IPS-20b (cell line): Measurements from ENCODE around the gene FAM210B.

ENCODE experiments used
- H3K27ac ChIP-seq: one replicate; pipeline ENCODE4 v1.5.1; 2013; ENCODE audit warnings: low read length
- H3K27me3 ChIP-seq: 2 replicates; pipeline ENCODE4 v1.6.1; 2013; ENCODE audit warnings: mild to moderate bottlenecking, low read length, inconsistent platforms; ENCODE audit not compliant: insufficient read depth
- H3K36me3 ChIP-seq: 2 replicates; pipeline ENCODE4 v1.6.1; 2013; ENCODE audit warnings: low read depth, mild to moderate bottlenecking, inconsistent platforms, low read length, moderate library complexity; ENCODE audit not compliant: insufficient read depth
- H3K4me1 ChIP-seq: 2 replicates; pipeline ENCODE4 v1.6.1; 2013; ENCODE audit warnings: mild to moderate bottlenecking, control low read depth, inconsistent platforms, low read length, moderate library complexity; ENCODE audit not compliant: insufficient read depth
- H3K4me3 ChIP-seq: 2 replicates; pipeline ENCODE4 v1.5.1; 2013; ENCODE audit warnings: mild to moderate bottlenecking, low read length, inconsistent platforms
- H3K9ac ChIP-seq: 2 replicates; pipeline ENCODE4 v1.6.1; 2013; ENCODE audit warnings: low read depth, mild to moderate bottlenecking, inconsistent platforms, low read length, moderate library complexity
- H3K9me3 ChIP-seq: 2 replicates; pipeline ENCODE4 v1.6.1; 2013; ENCODE audit warnings: mild to moderate bottlenecking, low read depth, low read length, inconsistent platforms; ENCODE audit not compliant: insufficient read depth

FAM210B gene

GRCh38 chr20:56347628-56348304 lies 11.0 kb upstream of the FAM210B start:
- Histone ChIP-seq H3K9ac (no peak overlapping the region), H3K27me3 (peaks cover 81% of the 10 kb centered on the region), H3K4me3 (peak overlapping the region; percentile 50), H3K9me3 (no peaks in the 10 kb centered on the region), H3K36me3 (no peaks in the 10 kb centered on the region), H3K4me1 (peaks cover 8% of the 10 kb centered on the region; the same call in 1 of the 2 replicates), H3K27ac (no peak overlapping the region)

GRCh38 chr20:56348305-56348693 lies 10.5 kb upstream of the FAM210B start:
- H3K4me3 ChIP-seq, result peak overlapping the region; percentile 50
- no peaks in the 10 kb centered on the region for H3K36me3 ChIP-seq
- H3K9ac ChIP-seq, result no peak overlapping the region
- H3K27me3 ChIP-seq, result peaks cover 75% of the 10 kb centered on the region
- H3K9me3 ChIP-seq, result no peaks in the 10 kb centered on the region
- H3K27ac ChIP-seq, result no peak overlapping the region
- peaks cover 8% of the 10 kb centered on the region; the same call in 1 of the 2 replicates for H3K4me1 ChIP-seq

GRCh38 chr20:56348746-56349145 lies 10.0 kb upstream of the FAM210B start:
- H3K36me3 ChIP-seq, result no peaks in the 10 kb centered on the region
- H3K4me1 ChIP-seq, result peaks cover 8% of the 10 kb centered on the region; the same call in 1 of the 2 replicates
- no peaks in the 10 kb centered on the region for H3K9me3 ChIP-seq
- H3K27ac ChIP-seq, result no peak overlapping the region
- no peak overlapping the region for H3K4me3 ChIP-seq
- peaks cover 71% of the 10 kb centered on the region for H3K27me3 ChIP-seq
- H3K9ac ChIP-seq, result no peak overlapping the region

- no peaks in the 10 kb centered on the region for H3K36me3 ChIP-seq
- no peaks in the 10 kb centered on the region for H3K9me3 ChIP-seq
- H3K4me3 ChIP-seq, result no peak overlapping the region
- peaks cover 50% of the 10 kb centered on the region for H3K27me3 ChIP-seq
- H3K4me1 ChIP-seq, result peaks cover 8% of the 10 kb centered on the region; the same call in 1 of the 2 replicates
- no peak overlapping the region for H3K9ac ChIP-seq
- no peak overlapping the region for H3K27ac ChIP-seq
Observed at GRCh38 chr20:56350842-56351241, 7.9 kb upstream of the FAM210B start.

- Histone ChIP-seq H3K9me3 (no peaks in the 10 kb centered on the region), H3K27ac (no peak overlapping the region), H3K27me3 (peaks cover 36% of the 10 kb centered on the region), H3K4me3 (no peak overlapping the region), H3K9ac (no peak overlapping the region), H3K36me3 (no peaks in the 10 kb centered on the region), H3K4me1 (peaks cover 8% of the 10 kb centered on the region; the same call in 1 of the 2 replicates)
Observed at GRCh38 chr20:56352345-56353055, 6.3 kb upstream of the FAM210B start.

GRCh38 chr20:56353356-56353755 lies 5.4 kb upstream of the FAM210B start:
- H3K9me3 ChIP-seq, result no peaks in the 10 kb centered on the region
- H3K27me3 ChIP-seq, result peaks cover 27% of the 10 kb centered on the region
- H3K9ac ChIP-seq, result no peak overlapping the region
- no peak overlapping the region for H3K27ac ChIP-seq
- no peaks in the 10 kb centered on the region for H3K36me3 ChIP-seq
- H3K4me1 ChIP-seq, result peaks cover 8% of the 10 kb centered on the region
- H3K4me3 ChIP-seq, result no peak overlapping the region

- Histone ChIP-seq H3K9ac (no peak overlapping the region), H3K27me3 (peaks cover 16% of the 10 kb centered on the region), H3K4me1 (peaks cover 18% of the 10 kb centered on the region), H3K9me3 (no peaks in the 10 kb centered on the region), H3K27ac (no peak overlapping the region), H3K4me3 (peak overlapping the region; percentile 53; the same call in 1 of the 2 replicates), H3K36me3 (no peaks in the 10 kb centered on the region)
Observed at GRCh38 chr20:56358070-56358469, 704 bp upstream of the FAM210B start.

- H3K27ac ChIP-seq, result no peak overlapping the region
- peaks cover 16% of the 10 kb centered on the region for H3K27me3 ChIP-seq
- H3K9me3 ChIP-seq, result no peaks in the 10 kb centered on the region
- peak overlapping the region; percentile 19; the same call in 1 of the 2 replicates for H3K9ac ChIP-seq
- H3K36me3 ChIP-seq, result no peaks in the 10 kb centered on the region
- peak overlapping the region; percentile 86 for H3K4me3 ChIP-seq
- H3K4me1 ChIP-seq, result peaks cover 18% of the 10 kb centered on the region
Observed at GRCh38 chr20:56359212-56360132, 698 bp downstream of the FAM210B start.

GRCh38 chr20:56360133-56360907 lies 1.5 kb downstream of the FAM210B start:
- H3K9ac ChIP-seq, result no peak overlapping the region; the same call in 1 of the 2 replicates

GRCh38 chr20:56360908-56361205 lies 2.1 kb downstream of the FAM210B start:
- Histone ChIP-seq H3K4me3 (peak overlapping the region; percentile 86; the same call in 1 of the 2 replicates), H3K36me3 (no peaks in the 10 kb centered on the region), H3K27me3 (peaks cover 16% of the 10 kb centered on the region), H3K9ac (no peak overlapping the region), H3K4me1 (peaks cover 18% of the 10 kb centered on the region), H3K9me3 (no peaks in the 10 kb centered on the region), H3K27ac (no peak overlapping the region)

More at GRCh38 chr20:56360133-56360907, 1.5 kb downstream of the FAM210B start:
- Histone ChIP-seq H3K4me3 (peak overlapping the region; percentile 86), H3K36me3 (no peaks in the 10 kb centered on the region), H3K27me3 (peaks cover 16% of the 10 kb centered on the region), H3K27ac (no peak overlapping the region), H3K4me1 (peaks cover 18% of the 10 kb centered on the region), H3K9me3 (no peaks in the 10 kb centered on the region)

GRCh38 chr20:56361900-56362299 lies 3.1 kb downstream of the FAM210B start:
- Histone ChIP-seq H3K27ac (no peak overlapping the region), H3K4me1 (peaks cover 18% of the 10 kb centered on the region), H3K4me3 (no peak overlapping the region), H3K9me3 (no peaks in the 10 kb centered on the region), H3K9ac (no peak overlapping the region), H3K36me3 (peaks cover 7% of the 10 kb centered on the region; the same call in 1 of the 2 replicates), H3K27me3 (peaks cover 16% of the 10 kb centered on the region)
